H9 (cell line): ENCODE measurements around the gene SLC16A6. TPM values are rescaled to one million over a fixed set of nuclear protein-coding genes. Genes with fewer than 3 reads are reported as not detected.
"Not testable (repeated sequence)": the region's sequence is repeated elsewhere in the genome, so short reads cannot be mapped to it uniquely, and the experiment has no call there.

Experiments
- DNase-seq: peaks from one replicate; pipeline ENCODE4 v3.0.0-alpha.2; 2017
- H2AFZ ChIP-seq: one replicate; pipeline ENCODE4 v1.6.1; 2013; ENCODE audit warnings: mild to moderate bottlenecking, low read length, control low read depth, moderate library complexity
- H2AK5ac ChIP-seq: 2 replicates; pipeline ENCODE4 v1.6.1; 2013; ENCODE audit warnings: low read length, control low read depth, mixed read lengths; ENCODE audit not compliant: insufficient read length
- H2BK120ac ChIP-seq: one replicate; pipeline ENCODE4 v1.6.1; 2013; ENCODE audit warnings: low read depth, mild to moderate bottlenecking, low read length, control low read depth, inconsistent platforms; ENCODE audit not compliant: poor library complexity, severe bottlenecking
- H2BK12ac ChIP-seq: 2 replicates; pipeline ENCODE4 v1.6.1; 2013; ENCODE audit warnings: low read length, control low read depth, mixed read lengths, low read depth; ENCODE audit not compliant: insufficient read length
- H2BK15ac ChIP-seq: 2 replicates; pipeline ENCODE4 v1.6.1; 2013; ENCODE audit warnings: low read depth, low read length, control low read depth
- H2BK20ac ChIP-seq: one replicate; pipeline ENCODE4 v1.6.1; 2013; ENCODE audit warnings: low read depth, mild to moderate bottlenecking, low read length, control low read depth, inconsistent platforms; ENCODE audit not compliant: poor library complexity, severe bottlenecking
- H2BK5ac ChIP-seq: 2 replicates; pipeline ENCODE4 v1.6.1; 2013; ENCODE audit warnings: low read length, control low read depth, mixed read lengths; ENCODE audit not compliant: insufficient read length
- H3K14ac ChIP-seq: 2 replicates; pipeline ENCODE4 v1.6.1; 2013; ENCODE audit warnings: low read length, control low read depth; ENCODE audit not compliant: insufficient read depth
- H3K18ac ChIP-seq: 2 replicates; pipeline ENCODE4 v1.6.1; 2013; ENCODE audit warnings: low read depth, mild to moderate bottlenecking, mixed read lengths, low read length, control low read depth; ENCODE audit not compliant: insufficient read length
- H3K23ac ChIP-seq: 2 replicates; pipeline ENCODE4 v1.6.1; 2013; ENCODE audit warnings: low read length, control low read depth, mixed read lengths, low read depth; ENCODE audit not compliant: insufficient read length
- H3K23me2 ChIP-seq: 2 replicates; pipeline ENCODE4 v1.6.1; 2013; ENCODE audit warnings: low read depth, mild to moderate bottlenecking, mixed read lengths, low read length, control low read depth; ENCODE audit not compliant: insufficient read length, poor library complexity, severe bottlenecking
- H3K27ac ChIP-seq: 2 replicates; pipeline ENCODE4 v1.5.1; 2013; ENCODE audit warnings: low read length, control low read depth, mixed read lengths, low read depth; ENCODE audit not compliant: insufficient read length
- H3K27me3 ChIP-seq: 2 replicates; pipeline ENCODE4 v1.6.1; 2013; ENCODE audit warnings: low read length, control low read depth, inconsistent platforms; ENCODE audit not compliant: insufficient read depth
- H3K4ac ChIP-seq: 2 replicates; pipeline ENCODE4 v1.6.1; 2013; ENCODE audit warnings: low read depth, mild to moderate bottlenecking, control low read depth, inconsistent platforms, low read length, moderate library complexity
- H3K4me1 ChIP-seq: 2 replicates; pipeline ENCODE4 v1.6.1; 2013; ENCODE audit warnings: low read length, control low read depth, inconsistent platforms; ENCODE audit not compliant: insufficient read depth
- H3K4me2 ChIP-seq: 2 replicates; pipeline ENCODE4 v1.6.1; 2013; ENCODE audit warnings: low read length, control low read depth, mixed read lengths; ENCODE audit not compliant: insufficient read length, insufficient read depth
- H3K56ac ChIP-seq: 2 replicates; pipeline ENCODE4 v1.6.1; 2013; ENCODE audit warnings: low read depth, mild to moderate bottlenecking, mixed read lengths, low read length, control low read depth; ENCODE audit not compliant: insufficient read length
- H3K79me1 ChIP-seq: 2 replicates; pipeline ENCODE4 v1.6.1; 2013; ENCODE audit warnings: low read depth, mild to moderate bottlenecking, moderate library complexity, low read length, control low read depth, inconsistent platforms; ENCODE audit not compliant: insufficient read depth, poor library complexity, severe bottlenecking
- H3K79me2 ChIP-seq: 2 replicates; pipeline ENCODE4 v1.6.1; 2013; ENCODE audit warnings: low read length, control low read depth, inconsistent platforms; ENCODE audit not compliant: insufficient read depth
- H3K9ac ChIP-seq: 2 replicates; pipeline ENCODE4 v1.6.1; 2013; ENCODE audit warnings: low read length, control low read depth, mixed read lengths; ENCODE audit not compliant: insufficient read length; ENCODE audit errors: extremely low read depth
- H3K9me3 ChIP-seq: one replicate; pipeline ENCODE4 v1.6.1; 2013; ENCODE audit warnings: low read depth, low read length, inconsistent platforms; ENCODE audit not compliant: control insufficient read depth
- H3T11ph ChIP-seq: one replicate; pipeline ENCODE4 v1.6.1; 2013; ENCODE audit warnings: mild to moderate bottlenecking, low read length, control low read depth, inconsistent platforms
- H4K20me1 ChIP-seq: one replicate; pipeline ENCODE4 v1.6.1; 2013; ENCODE audit not compliant: control insufficient read depth, insufficient read length, insufficient read depth
- H4K5ac ChIP-seq: 2 replicates; pipeline ENCODE4 v1.6.1; 2013; ENCODE audit warnings: low read depth, mild to moderate bottlenecking, mixed read lengths, low read length, control low read depth; ENCODE audit not compliant: insufficient read length
- H4K8ac ChIP-seq: replicated peaks from 2 replicates; pipeline ENCODE4 v1.6.1; 2013; ENCODE audit warnings: low read length, control low read depth, mixed read lengths, low read depth; ENCODE audit not compliant: insufficient read length
- H4K91ac ChIP-seq: 2 replicates; pipeline ENCODE4 v1.6.1; 2013; ENCODE audit warnings: low read depth, mild to moderate bottlenecking, moderate library complexity, mixed read lengths, low read length, control low read depth; ENCODE audit not compliant: insufficient read length
- H3K27ac Mint-ChIP-seq, 3 experiments: 2 replicates in 2 of 3; 3 replicates in 1 of 3; pipeline ENCODE4 v1.8.0; 2020 to 2021; ENCODE audit warnings: mixed read lengths in 3 of 3, mild to moderate bottlenecking in 1 of 3, moderate library complexity in 1 of 3
- H3K27me3 Mint-ChIP-seq: 2 replicates; pipeline ENCODE4 v1.8.0; 2021; ENCODE audit warnings: low read depth, mild to moderate bottlenecking, moderate library complexity, mixed read lengths
- H3K36me3 Mint-ChIP-seq, 3 experiments: 2 replicates in 2 of 3; 3 replicates in 1 of 3; pipeline ENCODE4 v1.8.0; 2020 to 2021; ENCODE audit warnings: low read depth in 3 of 3, mixed read lengths in 3 of 3; ENCODE audit not compliant: insufficient read depth in 1 of 3
- H3K4me1 Mint-ChIP-seq, 2 experiments: 2 replicates each; pipeline ENCODE4 v1.8.0; 2020; ENCODE audit warnings: mixed read lengths in 2 of 2
- H3K4me3 Mint-ChIP-seq, 2 experiments: 2 replicates in 1 of 2; 3 replicates in 1 of 2; pipeline ENCODE4 v1.8.0; 2020 to 2021; ENCODE audit warnings: mild to moderate bottlenecking in 2 of 2, mixed read lengths in 2 of 2, moderate library complexity in 1 of 2
- H3K9me3 Mint-ChIP-seq, 2 experiments: 2 replicates in 1 of 2; 3 replicates in 1 of 2; pipeline ENCODE4 v1.8.0; 2020; ENCODE audit warnings: mild to moderate bottlenecking in 2 of 2, mixed read lengths in 2 of 2, moderate library complexity in 1 of 2
- CTCF ChIP-seq: fragments of 200-600 bp; sonication (generic); conservative IDR thresholded peaks from 3 replicates; pipeline ENCODE4 v1.8.0; 2021; ENCODE audit warnings: antibody characterized with exemption, mild to moderate bottlenecking
- WGBS: extraction: QIAGEN DNeasy Blood & Tissue Kit; methylation state at CpG from one replicate; pipeline ENCODE4 v1.1.7; 2013; ENCODE audit warnings: missing lambda C conversion rate, low lambda C conversion rate, mixed read lengths; ENCODE audit not compliant: insufficient read length; ENCODE audit errors: extremely low coverage; 5-methylcytosine and 5-hydroxymethylcytosine counted together
- total RNA-seq: library from RNA; stranded (reverse); gene quantifications from 2 replicates; pipeline ENCODE4 v1.2.1, GENCODE V29; 2021

The SLC16A6 gene
- total RNA-seq, 1 experiment from 2014 or later: 0.33 TPM

- no peak overlapping the region for H2BK20ac ChIP-seq
- H2AFZ ChIP-seq: no peak overlapping the region
- Mint-ChIP-seq H3K27me3 (no peaks in the 10 kb centered on the region), H3K9me3 (no peaks in the 10 kb centered on the region), H3K4me3 (no peak overlapping the region), H3K4me1 (peaks cover 6 to 9% of the 10 kb centered on the region in 2 experiments), H3K27ac (no peak overlapping the region; a peak in 1 of 7 replicates), H3K36me3 (peaks cover 2 to 18% (median 4%) of the 10 kb centered on the region in 3 experiments; a peak in 4 of 7 replicates)
- no peak overlapping the region for H3K27ac ChIP-seq
- no peak overlapping the region for H3K4ac ChIP-seq
- no peak overlapping the region for H4K91ac ChIP-seq
- no peak overlapping the region for H2AK5ac ChIP-seq
- H2BK5ac ChIP-seq: no peak overlapping the region
- H3K9ac ChIP-seq: no peak overlapping the region
- no peaks in the 10 kb centered on the region for H3K79me1 ChIP-seq
- H3K27me3 ChIP-seq: no peaks in the 10 kb centered on the region
- no peaks in the 10 kb centered on the region for H3K4me1 ChIP-seq
- no peaks in the 10 kb centered on the region for H4K20me1 ChIP-seq
- H3K4me2 ChIP-seq: no peak overlapping the region
- no peak overlapping the region for H3K18ac ChIP-seq
- no peak overlapping the region for H2BK12ac ChIP-seq
- H3K23ac ChIP-seq: no peak overlapping the region
- H3K14ac ChIP-seq: no peak overlapping the region
- WGBS: no CpG with 5 or more reads among the region's 4 CpGs
- no peak overlapping the region for H4K5ac ChIP-seq
- H2BK15ac ChIP-seq: no peak overlapping the region
- H3K56ac ChIP-seq: no peak overlapping the region
- no peaks in the 10 kb centered on the region for H3K79me2 ChIP-seq
- no peak overlapping the region for H3T11ph ChIP-seq
- H4K8ac ChIP-seq: no peak overlapping the region
- H3K9me3 ChIP-seq: no peaks in the 10 kb centered on the region
- no peak for TF ChIP-seq CTCF
- H2BK120ac ChIP-seq: no peak overlapping the region
- DNase-seq: no peak
- no peaks in the 10 kb centered on the region for H3K23me2 ChIP-seq
Observed at GRCh38 chr17:68221786-68222185, 69.1 kb downstream of the SLC16A6 start.

- not testable (repeated sequence) for H3T11ph ChIP-seq, H4K91ac ChIP-seq, H2BK12ac ChIP-seq, H3K27ac Mint-ChIP-seq, H3K27me3 Mint-ChIP-seq, H3K79me2 ChIP-seq, H4K5ac ChIP-seq, H2AK5ac ChIP-seq, H3K27ac ChIP-seq, H3K4ac ChIP-seq, H3K18ac ChIP-seq, H3K4me1 ChIP-seq, H3K9me3 Mint-ChIP-seq, H3K4me3 Mint-ChIP-seq, H3K9ac ChIP-seq, H2BK15ac ChIP-seq, DNase-seq, H2BK120ac ChIP-seq, H4K8ac ChIP-seq, H3K23me2 ChIP-seq, H3K27me3 ChIP-seq, H3K14ac ChIP-seq, H3K56ac ChIP-seq, H3K4me1 Mint-ChIP-seq, H3K9me3 ChIP-seq, H3K23ac ChIP-seq, H2AFZ ChIP-seq, H2BK5ac ChIP-seq, H4K20me1 ChIP-seq, H3K79me1 ChIP-seq, H3K4me2 ChIP-seq, H2BK20ac ChIP-seq
- WGBS: no CpG with 5 or more reads among the region's 12 CpGs
- H3K36me3 Mint-ChIP-seq: peaks cover 2 to 18% (median 4%) of the 10 kb centered on the region in 3 experiments; a peak in 4 of 7 replicates
Observed at GRCh38 chr17:68220786-68221185, 70.1 kb downstream of the SLC16A6 start.
